ENCODE measurements around the gene MTARC2.

The MTARC2 gene

GRCh38 chr1:220817907-220818306, 69.8 kb downstream of the MTARC2 start:
- TF ChIP-seq ZFX (IDR thresholded peaks at IDR 0.05; ENCODE audit: borderline replicate concordance) (no peak), CTCF (IDR thresholded peaks at IDR 0.05) (no peak)

GRCh38 chr1:220818421-220819173, 70.5 kb downstream of the MTARC2 start:
- H3K27ac ChIP-seq, result no peak overlapping the region
- TF ChIP-seq ZFX (IDR thresholded peaks at IDR 0.05; ENCODE audit: borderline replicate concordance), result no peak

More at GRCh38 chr1:220817907-220818306, 69.8 kb downstream of the MTARC2 start:
- no peak overlapping the region for H3K27ac ChIP-seq

- H3K27ac ChIP-seq, result no peak overlapping the region
- TF ChIP-seq CTCF (IDR thresholded peaks at IDR 0.05), result no peak
- no peak for TF ChIP-seq ZFX (IDR thresholded peaks at IDR 0.05; ENCODE audit: borderline replicate concordance)
These were observed 71.4 kb downstream of the MTARC2 start for GRCh38 chr1:220819467-220820026.

- no peak for TF ChIP-seq CTCF (IDR thresholded peaks at IDR 0.05)
- no peak for TF ChIP-seq ZFX (IDR thresholded peaks at IDR 0.05; ENCODE audit: borderline replicate concordance)
- no peak overlapping the region for H3K27ac ChIP-seq
These were observed 76.2 kb downstream of the MTARC2 start for GRCh38 chr1:220824031-220824989.

GRCh38 chr1:220825819-220826551, 77.9 kb downstream of the MTARC2 start:
- H3K27ac ChIP-seq, result no peak overlapping the region
- TF ChIP-seq CTCF (IDR thresholded peaks at IDR 0.05) (no peak), ZFX (IDR thresholded peaks at IDR 0.05; ENCODE audit: borderline replicate concordance) (no peak)

- H3K27ac ChIP-seq, result no peak overlapping the region
These were observed 78.6 kb downstream of the MTARC2 start for GRCh38 chr1:220826729-220827128.

More at GRCh38 chr1:220826729-220827128, 78.6 kb downstream of the MTARC2 start:
- no peak for TF ChIP-seq ZFX (IDR thresholded peaks at IDR 0.05; ENCODE audit: borderline replicate concordance)
- no peak for TF ChIP-seq CTCF (IDR thresholded peaks at IDR 0.05)

All from 22Rv1 (cell line).